A673 (cell line): Measurements from ENCODE around the gene DEUP1. TPM values are rescaled to one million over a fixed set of nuclear protein-coding genes. Genes with fewer than 3 reads are reported as not detected.

ENCODE experiments used
- BruUV-seq: library from RNA; stranded (reverse); fragments of 400-500 nt; replicated peaks from 2 replicates; lab custom pipeline; 2021; lab: Mats Ljungman, UMichigan
- CTCF ChIA-PET: fragments of 300-600 bp; sonication (Branson Sonifier 250); formaldehyde crosslinking; loops from one replicate; lab custom pipeline; 2022; ENCODE audit warnings: antibody characterized with exemption; lab: Charles Lee
- POLR2A ChIA-PET: fragments of 300-600 bp; sonication (Branson Sonifier 250); formaldehyde crosslinking; loops from one replicate; lab custom pipeline; 2022; ENCODE audit warnings: antibody characterized with exemption; ENCODE audit not compliant: low non-redundant PET; lab: Charles Lee
- DNase-seq: peaks from one replicate; pipeline ENCODE4 v3.0.0-alpha.2; 2015; ENCODE audit warnings: low spot score
- H3K27ac ChIP-seq: fragments of 200-600 bp; sonication (generic); 2 replicates; pipeline ENCODE4 v1.5.1; 2016; ENCODE audit warnings: mixed run types, low read depth, mild to moderate bottlenecking, mixed read lengths, antibody characterized with exemption, low read length; ENCODE audit not compliant: poor library complexity, severe bottlenecking
- H3K27me3 ChIP-seq: fragments of 200-600 bp; sonication (generic); replicated peaks from 2 replicates; pipeline ENCODE4 v1.6.1; 2017; ENCODE audit warnings: mixed run types, low read depth, mild to moderate bottlenecking, mixed read lengths, antibody characterized with exemption, low read length; ENCODE audit not compliant: insufficient read depth, poor library complexity
- H3K36me3 ChIP-seq: fragments of 200-600 bp; sonication (generic); 2 replicates; pipeline ENCODE4 v1.6.1; 2016; ENCODE audit warnings: mixed run types, mild to moderate bottlenecking, mixed read lengths, antibody characterized with exemption, low read length; ENCODE audit not compliant: insufficient read depth, poor library complexity, severe bottlenecking
- H3K4me1 ChIP-seq: fragments of 200-600 bp; sonication (generic); 2 replicates; pipeline ENCODE4 v1.6.1; 2017; ENCODE audit warnings: mixed run types, mild to moderate bottlenecking, mixed read lengths, antibody characterized with exemption, low read length; ENCODE audit not compliant: insufficient read depth, poor library complexity, severe bottlenecking
- H3K4me3 ChIP-seq: fragments of 200-600 bp; sonication (generic); 2 replicates; pipeline ENCODE4 v1.5.1; 2016; ENCODE audit warnings: low read depth, mixed run types, mild to moderate bottlenecking, mixed read lengths, low read length; ENCODE audit not compliant: poor library complexity, severe bottlenecking
- H3K9me3 ChIP-seq: fragments of 200-600 bp; sonication (generic); 2 replicates; pipeline ENCODE4 v1.6.1; 2016; ENCODE audit warnings: mixed run types, low read depth, mild to moderate bottlenecking, mixed read lengths, antibody characterized with exemption, low read length; ENCODE audit not compliant: poor library complexity, severe bottlenecking
- CTCF ChIP-seq: fragments of 300-800, 200-600 bp; sonication (generic); conservative IDR thresholded peaks from 2 replicates; pipeline ENCODE4 v1.5.1; 2017; ENCODE audit warnings: low read depth, mild to moderate bottlenecking, antibody characterized with exemption, low read length, moderate library complexity, mixed read lengths
- EZH2 ChIP-seq: fragments of 200-600 bp; sonication (generic); IDR thresholded peaks from 2 replicates; pipeline ENCODE4 v1.6.1; 2017; ENCODE audit warnings: borderline replicate concordance, low read depth, mild to moderate bottlenecking, mixed read lengths, antibody characterized with exemption, low read length; ENCODE audit not compliant: poor library complexity, severe bottlenecking
- intact Hi-C: fragments of 100-400 bp; cut with micrococcal nuclease; formaldehyde crosslinking; loops from one replicate; pipeline ENCODE4 v1.10.0; 2022; ENCODE audit not compliant: unreplicated experiment
- total RNA-seq: library from RNA; stranded (reverse); gene quantifications from 2 replicates; pipeline ENCODE4 v1.2.3, GENCODE V29; 2021

Gene DEUP1
- total RNA-seq, 1 experiment from 2014 or later, result not detected

- Histone ChIP-seq H3K36me3 (no peaks in the 10 kb centered on the region), H3K27ac (no peak overlapping the region), H3K9me3 (no peaks in the 10 kb centered on the region), H3K4me3 (no peak overlapping the region), H3K4me1 (no peaks in the 10 kb centered on the region), H3K27me3 (peaks cover 3% of the 10 kb centered on the region)
- ChIA-PET POLR2A (no interaction called here), CTCF (no interaction called here)
- no TSS peak for BruUV-seq
- TF ChIP-seq CTCF (no peak), EZH2 (no peak)
- intact Hi-C loops, result no loop called here
- DNase-seq, result no peak
Measured at GRCh38 chr11:93291110-93291509, 39.4 kb upstream of the DEUP1 start.

- peaks cover 3% of the 10 kb centered on the region for H3K27me3 ChIP-seq
- no peak for TF ChIP-seq CTCF
- no peak for TF ChIP-seq EZH2
Measured at GRCh38 chr11:93291898-93292297, 38.6 kb upstream of the DEUP1 start.

GRCh38 chr11:93295921-93296575 is 34.5 kb upstream of the DEUP1 start:
- no peak overlapping the region for H3K27ac ChIP-seq
- intact Hi-C loops, result no loop called here
- H3K4me1 ChIP-seq, result no peaks in the 10 kb centered on the region
- no peak for DNase-seq
- H3K36me3 ChIP-seq, result no peaks in the 10 kb centered on the region
- TF ChIP-seq EZH2 (no peak), CTCF (no peak)
- POLR2A ChIA-PET, result no interaction called here
- H3K9me3 ChIP-seq, result no peaks in the 10 kb centered on the region
- CTCF ChIA-PET, result no interaction called here
- no peak overlapping the region for H3K4me3 ChIP-seq
- H3K27me3 ChIP-seq, result no peaks in the 10 kb centered on the region
- BruUV-seq, result no TSS peak

More at GRCh38 chr11:93291898-93292297, 38.6 kb upstream of the DEUP1 start:
- ChIA-PET CTCF (no interaction called here), POLR2A (no interaction called here)
- Histone ChIP-seq H3K4me3 (no peak overlapping the region), H3K4me1 (no peaks in the 10 kb centered on the region), H3K9me3 (no peaks in the 10 kb centered on the region), H3K36me3 (no peaks in the 10 kb centered on the region), H3K27ac (no peak overlapping the region)
- DNase-seq, result no peak
- intact Hi-C loops, result no loop called here
- no TSS peak for BruUV-seq
